ENCODE results near the gene SAFB2.

DNA sequence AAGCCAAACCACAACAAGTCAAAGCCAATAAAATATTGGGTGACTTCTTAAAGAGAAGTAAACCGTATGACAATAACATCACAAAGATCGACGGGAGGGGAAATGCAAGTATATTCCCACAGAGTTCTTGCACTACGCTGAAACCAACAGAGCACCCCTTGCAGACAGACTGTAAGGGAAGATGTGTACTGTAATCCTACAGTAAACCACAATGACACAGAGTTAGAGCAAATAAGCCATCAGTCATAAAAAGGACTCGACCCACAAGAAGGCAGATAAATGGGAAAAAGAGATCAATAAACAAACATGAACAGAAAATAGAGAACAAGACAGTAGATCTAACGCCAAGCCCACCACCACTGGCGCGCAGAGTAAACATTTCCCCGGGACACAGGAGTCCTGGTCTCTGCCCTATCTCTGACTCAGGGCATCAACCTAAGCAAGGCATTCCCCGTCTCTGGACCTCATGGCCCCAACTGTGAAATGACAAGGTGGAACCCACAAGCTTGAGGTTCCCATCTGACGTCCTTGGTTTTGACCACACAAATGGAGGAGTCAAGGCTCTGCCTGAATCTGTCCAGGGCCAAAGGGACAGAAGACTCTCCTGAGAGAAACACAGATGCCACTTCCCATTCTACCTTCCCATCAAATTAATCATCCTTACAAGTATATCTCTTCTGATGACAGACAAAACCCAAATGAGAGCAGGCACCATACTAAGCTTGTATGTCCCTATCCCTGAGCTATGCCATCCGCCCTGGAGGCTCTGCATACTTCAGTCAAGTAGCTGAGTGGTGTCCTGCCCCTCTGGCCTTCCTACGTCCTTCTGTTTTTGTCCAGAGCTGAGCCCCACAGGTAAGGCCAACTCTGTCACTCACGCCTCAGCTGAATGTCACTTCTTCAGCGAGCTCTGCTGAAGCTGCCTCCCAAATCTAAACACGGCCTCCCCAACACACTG, 15.0 kb downstream of the SAFB2 start:
- TF ChIP-seq, protein P1, sequence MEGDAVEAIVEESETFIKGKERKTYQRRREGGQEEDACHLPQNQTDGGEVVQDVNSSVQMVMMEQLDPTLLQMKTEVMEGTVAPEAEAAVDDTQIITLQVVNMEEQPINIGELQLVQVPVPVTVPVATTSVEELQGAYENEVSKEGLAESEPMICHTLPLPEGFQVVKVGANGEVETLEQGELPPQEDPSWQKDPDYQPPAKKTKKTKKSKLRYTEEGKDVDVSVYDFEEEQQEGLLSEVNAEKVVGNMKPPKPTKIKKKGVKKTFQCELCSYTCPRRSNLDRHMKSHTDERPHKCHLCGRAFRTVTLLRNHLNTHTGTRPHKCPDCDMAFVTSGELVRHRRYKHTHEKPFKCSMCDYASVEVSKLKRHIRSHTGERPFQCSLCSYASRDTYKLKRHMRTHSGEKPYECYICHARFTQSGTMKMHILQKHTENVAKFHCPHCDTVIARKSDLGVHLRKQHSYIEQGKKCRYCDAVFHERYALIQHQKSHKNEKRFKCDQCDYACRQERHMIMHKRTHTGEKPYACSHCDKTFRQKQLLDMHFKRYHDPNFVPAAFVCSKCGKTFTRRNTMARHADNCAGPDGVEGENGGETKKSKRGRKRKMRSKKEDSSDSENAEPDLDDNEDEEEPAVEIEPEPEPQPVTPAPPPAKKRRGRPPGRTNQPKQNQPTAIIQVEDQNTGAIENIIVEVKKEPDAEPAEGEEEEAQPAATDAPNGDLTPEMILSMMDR (IDR thresholded peaks at IDR 0.05), result no peak
- no peak for TF ChIP-seq POLR2AphosphoS5 (IDR thresholded peaks at IDR 0.05)
- no peak for TF ChIP-seq POLR2A (IDR thresholded peaks at IDR 0.05)
- no peak for TF ChIP-seq EP300 (IDR thresholded peaks at IDR 0.05)
